Upper lobe of left lung (tissue), 4 donors: ENCODE data around the gene SUCLG1.

Experiments
- POLR2A ChIP-seq, 4 donors: fragments of 450-650 bp; IDR thresholded peaks; one replicate each; pipeline ENCODE4 v1.5.1; 2016 to 2017; ENCODE audit warnings: antibody characterized with exemption in 4 of 4, mild to moderate bottlenecking in 2 of 4
- TF ChIP-seq, protein P1 (sequence below), 6 experiments: fragments of 450-650 bp in 4 of 6; fragments of 200-600 bp in 2 of 6; sonication (generic) in 2 of 6; IDR thresholded peaks; one replicate each; pipeline ENCODE4 v1.5.1; 2016 to 2019; ENCODE audit warnings: antibody characterized with exemption in 6 of 6

DNA sequence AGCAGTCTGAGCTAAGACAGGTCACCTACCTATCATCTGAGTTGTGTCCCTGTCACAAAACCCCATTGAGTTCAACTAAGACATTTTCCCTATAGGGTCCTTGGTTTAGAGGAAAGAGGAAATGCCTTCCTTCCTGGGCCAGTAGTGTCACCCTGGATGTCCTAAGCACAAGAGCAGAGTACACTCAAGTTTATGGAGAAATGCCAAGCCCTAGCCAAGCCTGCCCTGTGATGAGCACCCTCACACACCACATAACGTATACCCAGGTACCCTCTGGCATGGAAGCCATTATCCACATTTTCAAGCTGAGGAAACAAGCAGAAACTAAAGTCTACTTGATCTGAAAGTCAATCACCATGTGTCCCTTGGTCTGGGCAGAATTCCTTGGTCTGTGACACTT lies 37.3 kb downstream of the SUCLG1 start:
- no peak for TF ChIP-seq POLR2A (IDR thresholded peaks at IDR 0.05)
- TF ChIP-seq, protein P1, sequence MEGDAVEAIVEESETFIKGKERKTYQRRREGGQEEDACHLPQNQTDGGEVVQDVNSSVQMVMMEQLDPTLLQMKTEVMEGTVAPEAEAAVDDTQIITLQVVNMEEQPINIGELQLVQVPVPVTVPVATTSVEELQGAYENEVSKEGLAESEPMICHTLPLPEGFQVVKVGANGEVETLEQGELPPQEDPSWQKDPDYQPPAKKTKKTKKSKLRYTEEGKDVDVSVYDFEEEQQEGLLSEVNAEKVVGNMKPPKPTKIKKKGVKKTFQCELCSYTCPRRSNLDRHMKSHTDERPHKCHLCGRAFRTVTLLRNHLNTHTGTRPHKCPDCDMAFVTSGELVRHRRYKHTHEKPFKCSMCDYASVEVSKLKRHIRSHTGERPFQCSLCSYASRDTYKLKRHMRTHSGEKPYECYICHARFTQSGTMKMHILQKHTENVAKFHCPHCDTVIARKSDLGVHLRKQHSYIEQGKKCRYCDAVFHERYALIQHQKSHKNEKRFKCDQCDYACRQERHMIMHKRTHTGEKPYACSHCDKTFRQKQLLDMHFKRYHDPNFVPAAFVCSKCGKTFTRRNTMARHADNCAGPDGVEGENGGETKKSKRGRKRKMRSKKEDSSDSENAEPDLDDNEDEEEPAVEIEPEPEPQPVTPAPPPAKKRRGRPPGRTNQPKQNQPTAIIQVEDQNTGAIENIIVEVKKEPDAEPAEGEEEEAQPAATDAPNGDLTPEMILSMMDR (IDR thresholded peaks at IDR 0.05), result no peak
